IMR-90 (cell line): Measurements from ENCODE around the gene FRMPD4. TPM values are rescaled to one million over a fixed set of nuclear protein-coding genes. Genes with fewer than 3 reads are reported as not detected.

Source experiments
- ATAC-seq: fragments of 200-7000 bp; cut with Tn5 transposase; 2 replicates; pipeline ENCODE4 v1.9.1; 2020; ENCODE audit warnings: low read depth, mild to moderate bottlenecking, moderate library complexity
- BruUV-seq: library from RNA; stranded (reverse); fragments of 400-500 nt; replicated peaks from 2 replicates; lab custom pipeline; 2021; lab: Mats Ljungman, UMichigan
- CTCF ChIA-PET: fragments of 300-600 bp; formaldehyde crosslinking; extraction: SDS; loops from one replicate; lab custom pipeline; 2021; ENCODE audit warnings: antibody characterized with exemption; lab: Yijun Ruan, JAX
- POLR2A ChIA-PET: fragments of 300-600 bp; sonication (Branson Sonifier 250); formaldehyde crosslinking; loops from one replicate; lab custom pipeline; 2022; ENCODE audit warnings: antibody characterized with exemption; ENCODE audit not compliant: unreplicated experiment; lab: Charles Lee
- DNase-seq: peaks from one replicate; pipeline ENCODE4 v3.0.0; 2013
- H2AFZ ChIP-seq: replicated peaks from 2 replicates; pipeline ENCODE3; 2013; ENCODE audit warnings: low read length, mild to moderate bottlenecking; ENCODE audit not compliant: poor library complexity
- H2AK5ac ChIP-seq: 2 replicates; pipeline ENCODE4 v1.6.1; 2013; ENCODE audit warnings: low read depth, low read length, inconsistent platforms
- H2AK9ac ChIP-seq: replicated peaks from 2 replicates; pipeline ENCODE3; 2013; ENCODE audit warnings: mild to moderate bottlenecking, low read depth, low read length, moderate library complexity; ENCODE audit not compliant: poor library complexity
- H2BK120ac ChIP-seq: 2 replicates; pipeline ENCODE4 v1.6.1; 2013; ENCODE audit warnings: low read depth, low read length, inconsistent platforms
- H2BK15ac ChIP-seq: 3 replicates; pipeline ENCODE4 v1.6.1; 2013; ENCODE audit warnings: low read depth, low read length, inconsistent platforms
- H2BK20ac ChIP-seq: 2 replicates; pipeline ENCODE4 v1.6.1; 2013; ENCODE audit warnings: low read depth, mild to moderate bottlenecking, inconsistent platforms, low read length, moderate library complexity
- H2BK5ac ChIP-seq: 2 replicates; pipeline ENCODE4 v1.6.1; 2013; ENCODE audit warnings: mild to moderate bottlenecking, low read depth, low read length, inconsistent platforms; ENCODE audit not compliant: poor library complexity, severe bottlenecking
- H3K14ac ChIP-seq: replicated peaks from 2 replicates; pipeline ENCODE4 v1.6.1; 2013; ENCODE audit warnings: low read depth, low read length, inconsistent platforms
- H3K18ac ChIP-seq: 2 replicates; pipeline ENCODE4 v1.6.1; 2013; ENCODE audit warnings: low read depth, low read length, control low read depth
- H3K23ac ChIP-seq: 2 replicates; pipeline ENCODE4 v1.6.1; 2013; ENCODE audit warnings: low read depth, low read length, inconsistent platforms
- H3K27ac ChIP-seq: 2 replicates; pipeline ENCODE4 v1.5.1; 2013; ENCODE audit warnings: mild to moderate bottlenecking, control low read depth, low read length; ENCODE audit not compliant: insufficient read depth
- H3K27me3 ChIP-seq: 2 replicates; pipeline ENCODE4 v1.6.1; 2013; ENCODE audit warnings: low read length; ENCODE audit not compliant: control insufficient read depth, insufficient read depth
- H3K36me3 ChIP-seq: 2 replicates; pipeline ENCODE4 v1.6.1; 2013; ENCODE audit warnings: low read length, mixed read lengths; ENCODE audit not compliant: control insufficient read depth, insufficient read depth
- H3K4ac ChIP-seq: 2 replicates; pipeline ENCODE4 v1.6.1; 2013; ENCODE audit warnings: low read depth, low read length, inconsistent platforms
- H3K4me1 ChIP-seq: 2 replicates; pipeline ENCODE4 v1.6.1; 2013; ENCODE audit warnings: low read length, mixed read lengths; ENCODE audit not compliant: control insufficient read depth, insufficient read depth
- H3K4me2 ChIP-seq: 2 replicates; pipeline ENCODE4 v1.6.1; 2013; ENCODE audit warnings: low read depth, mild to moderate bottlenecking, control low read depth, low read length, moderate library complexity
- H3K4me3 ChIP-seq: 2 replicates; pipeline ENCODE4 v1.5.1; 2013; ENCODE audit warnings: low read depth, mild to moderate bottlenecking, control low read depth, low read length, moderate library complexity; ENCODE audit not compliant: insufficient read depth
- H3K56ac ChIP-seq: 2 replicates; pipeline ENCODE4 v1.6.1; 2013; ENCODE audit warnings: low read length, inconsistent platforms; ENCODE audit not compliant: insufficient read depth; ENCODE audit errors: extremely low read depth
- H3K79me1 ChIP-seq, 2 experiments: 2 replicates each; pipeline ENCODE4 v1.6.1; 2013; ENCODE audit warnings: low read length in 2 of 2, inconsistent platforms in 1 of 2, low read depth in 1 of 2
- H3K9ac ChIP-seq: 2 replicates; pipeline ENCODE4 v1.6.1; 2013; ENCODE audit warnings: low read depth, low read length, control low read depth
- H3K9me1 ChIP-seq: 2 replicates; pipeline ENCODE4 v1.6.1; 2013; ENCODE audit warnings: low read length, inconsistent platforms; ENCODE audit not compliant: insufficient read depth
- H3K9me3 ChIP-seq: 2 replicates; pipeline ENCODE4 v1.6.1; 2013; ENCODE audit warnings: low read length; ENCODE audit not compliant: control insufficient read depth, insufficient read depth
- H4K20me1 ChIP-seq: 2 replicates; pipeline ENCODE4 v1.6.1; 2013; ENCODE audit warnings: low read length, inconsistent platforms; ENCODE audit not compliant: insufficient read depth
- H4K5ac ChIP-seq: 2 replicates; pipeline ENCODE4 v1.6.1; 2013; ENCODE audit warnings: mild to moderate bottlenecking, low read depth, low read length, control low read depth
- H4K8ac ChIP-seq, 2 experiments: 2 replicates each; pipeline ENCODE4 v1.6.1; 2013; ENCODE audit warnings: low read depth in 2 of 2, low read length in 2 of 2, control low read depth in 1 of 2, inconsistent platforms in 1 of 2
- H4K91ac ChIP-seq: 2 replicates; pipeline ENCODE4 v1.6.1; 2013; ENCODE audit warnings: low read depth, low read length, inconsistent platforms; ENCODE audit not compliant: insufficient read depth
- BHLHE40 ChIP-seq: fragments of 150-350 bp; IDR thresholded peaks from 2 replicates; pipeline ENCODE4 v1.6.1; 2016; ENCODE audit warnings: mild to moderate bottlenecking, low read depth, low read length
- CEBPB ChIP-seq: IDR thresholded peaks from 2 replicates; pipeline ENCODE4 v1.6.1; 2012; ENCODE audit warnings: low read depth, low read length, improper control_type of control experiment
- CHD1 ChIP-seq: IDR thresholded peaks from 2 replicates; pipeline ENCODE4 v1.6.1; 2012; ENCODE audit warnings: low read depth, low read length, improper control_type of control experiment
- ELK1 ChIP-seq: fragments of 150-350 bp; IDR thresholded peaks from 2 replicates; pipeline ENCODE4 v1.6.1; 2016; ENCODE audit warnings: low read depth, mild to moderate bottlenecking, low read length, moderate library complexity, borderline replicate concordance
- MAFK ChIP-seq: IDR thresholded peaks from 2 replicates; pipeline ENCODE4 v1.6.1; 2012; ENCODE audit warnings: low read depth, low read length, improper control_type of control experiment
- MAZ ChIP-seq: IDR thresholded peaks from 2 replicates; pipeline ENCODE4 v1.6.1; 2012; ENCODE audit warnings: low read depth, mild to moderate bottlenecking, low read length, improper control_type of control experiment, moderate library complexity, borderline replicate concordance
- MXI1 ChIP-seq: IDR thresholded peaks from 2 replicates; pipeline ENCODE4 v1.6.1; 2012; ENCODE audit warnings: low read depth, mild to moderate bottlenecking, low read length, moderate library complexity, borderline replicate concordance
- NFE2L2 ChIP-seq: fragments of 150-350 bp; IDR thresholded peaks from 2 replicates; pipeline ENCODE4 v1.6.1; 2016; ENCODE audit warnings: low read depth, mild to moderate bottlenecking, low read length
- RCOR1 ChIP-seq: IDR thresholded peaks from 2 replicates; pipeline ENCODE4 v1.6.1; 2012; ENCODE audit warnings: mild to moderate bottlenecking, low read length, improper control_type of control experiment; ENCODE audit not compliant: insufficient replicate concordance
- RFX5 ChIP-seq: IDR thresholded peaks from 2 replicates; pipeline ENCODE4 v1.8.0; 2012; ENCODE audit warnings: low read depth, mild to moderate bottlenecking, low read length, moderate library complexity
- SMC3 ChIP-seq: fragments of 150-350 bp; IDR thresholded peaks from 2 replicates; pipeline ENCODE4 v1.6.1; 2016; ENCODE audit warnings: low read depth, mild to moderate bottlenecking, antibody characterized with exemption, low read length, moderate library complexity
- WGBS, 2 experiments: methylation state at CpG; one replicate each; pipeline versions ENCODE4 v1.1.5 to v1.1.7; 2013; ENCODE audit warnings: missing lambda C conversion rate in 2 of 2; ENCODE audit not compliant: insufficient read length in 1 of 2; ENCODE audit errors: extremely low coverage in 2 of 2; 5-methylcytosine and 5-hydroxymethylcytosine counted together
- dilution Hi-C: fragments of 300-500 bp; cut with HindIII; formaldehyde crosslinking; loops from one replicate; pipeline ENCODE4 v1.14.3; 2018; ENCODE audit warnings: low sequenced_read_pairs; ENCODE audit not compliant: unreplicated experiment
- in situ Hi-C: fragments of 300-500 bp; cut with MboI; formaldehyde crosslinking; loops from 3 replicates; pipeline ENCODE4 v1.14.3; 2019; ENCODE audit warnings: low sequenced_read_pairs, inconsistent platforms, mixed read lengths
- intact Hi-C: fragments of 100-400 bp; cut with micrococcal nuclease; formaldehyde crosslinking; loops from 2 replicates; pipeline ENCODE4 v1.10.0; 2022
- polyA plus RNA-seq, 3 experiments: library from polyadenylated mRNA; depleted of rRNA; stranded (reverse); fragments of >200 nt; gene quantifications; 2 replicates each; pipeline ENCODE4 v1.2.3, GENCODE V29; 2012; ENCODE audit warnings: low replicate concordance in 1 of 3
- total RNA-seq: library from RNA; depleted of rRNA; stranded (reverse); fragments of >200 nt; gene quantifications from 2 replicates; pipeline ENCODE4 v1.2.3, GENCODE V29; 2012
- TF ChIP-seq, protein P1 (sequence below): conservative IDR thresholded peaks from 2 replicates; pipeline ENCODE4 v1.5.1; 2012; ENCODE audit warnings: mild to moderate bottlenecking, low read depth, low read length, improper control_type of control experiment

Gene FRMPD4
- total and polyA plus RNA-seq, 2 of the 4 experiments (the other 2 are of a cell fraction): 0.53 to 1.1 TPM

GRCh38 chrX:12153317-12153716 lies 15.0 kb downstream of the FRMPD4 start:
- no peak for ATAC-seq
- peaks cover 2% of the 10 kb centered on the region; the same call in 1 of the 2 replicates for H3K4me1 ChIP-seq
- H3K27ac ChIP-seq: no peak overlapping the region
- H3K4me3 ChIP-seq: no peak overlapping the region
- H3K27me3 ChIP-seq: no peaks in the 10 kb centered on the region
- H2AFZ ChIP-seq: no peak overlapping the region
- no peak overlapping the region for H3K4me2 ChIP-seq
- H3K9me1 ChIP-seq: no peaks in the 10 kb centered on the region
- H2BK5ac ChIP-seq: no peak overlapping the region
- no peak overlapping the region for H2BK15ac ChIP-seq
- ChIA-PET CTCF (no interaction called here), POLR2A (no interaction called here)
- H3K79me1 ChIP-seq: no peaks in the 10 kb centered on the region
- TF ChIP-seq BHLHE40 (no peak), ELK1 (no peak), MAFK (no peak), SMC3 (no peak), MXI1 (no peak), MAZ (no peak), RFX5 (no peak), CEBPB (no peak), NFE2L2 (no peak), CHD1 (no peak), RCOR1 (no peak)
- TF ChIP-seq, protein P1, sequence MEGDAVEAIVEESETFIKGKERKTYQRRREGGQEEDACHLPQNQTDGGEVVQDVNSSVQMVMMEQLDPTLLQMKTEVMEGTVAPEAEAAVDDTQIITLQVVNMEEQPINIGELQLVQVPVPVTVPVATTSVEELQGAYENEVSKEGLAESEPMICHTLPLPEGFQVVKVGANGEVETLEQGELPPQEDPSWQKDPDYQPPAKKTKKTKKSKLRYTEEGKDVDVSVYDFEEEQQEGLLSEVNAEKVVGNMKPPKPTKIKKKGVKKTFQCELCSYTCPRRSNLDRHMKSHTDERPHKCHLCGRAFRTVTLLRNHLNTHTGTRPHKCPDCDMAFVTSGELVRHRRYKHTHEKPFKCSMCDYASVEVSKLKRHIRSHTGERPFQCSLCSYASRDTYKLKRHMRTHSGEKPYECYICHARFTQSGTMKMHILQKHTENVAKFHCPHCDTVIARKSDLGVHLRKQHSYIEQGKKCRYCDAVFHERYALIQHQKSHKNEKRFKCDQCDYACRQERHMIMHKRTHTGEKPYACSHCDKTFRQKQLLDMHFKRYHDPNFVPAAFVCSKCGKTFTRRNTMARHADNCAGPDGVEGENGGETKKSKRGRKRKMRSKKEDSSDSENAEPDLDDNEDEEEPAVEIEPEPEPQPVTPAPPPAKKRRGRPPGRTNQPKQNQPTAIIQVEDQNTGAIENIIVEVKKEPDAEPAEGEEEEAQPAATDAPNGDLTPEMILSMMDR: no peak
- H3K18ac ChIP-seq: no peak overlapping the region
- no peak overlapping the region for H2BK20ac ChIP-seq
- no peak overlapping the region for H3K14ac ChIP-seq
- H4K8ac ChIP-seq: no peak overlapping the region
- H3K56ac ChIP-seq: no peak overlapping the region
- BruUV-seq: no TSS peak
- no peak overlapping the region for H2BK120ac ChIP-seq
- H4K91ac ChIP-seq: no peak overlapping the region
- in situ Hi-C loops: no loop called here
- no peak overlapping the region for H4K5ac ChIP-seq
- H3K9ac ChIP-seq: no peak overlapping the region
- H3K9me3 ChIP-seq: no peaks in the 10 kb centered on the region
- no peak overlapping the region for H3K4ac ChIP-seq
- dilution Hi-C loops: no loop called here
- intact Hi-C loops: no loop called here
- H3K23ac ChIP-seq: no peak overlapping the region
- no peak overlapping the region for H2AK9ac ChIP-seq
- no CpG with 5 or more reads among the region's 4 CpGs for WGBS, 2 experiments
- no peak for DNase-seq
- H3K36me3 ChIP-seq: no peaks in the 10 kb centered on the region
- H4K20me1 ChIP-seq: no peaks in the 10 kb centered on the region
- H2AK5ac ChIP-seq: no peak overlapping the region
